T-helper 2 cell treated with Interferon-gamma antibody and Interleukin-4, amounts not matched to agents 5 μg/mL and 100 μg/mL, for 36 hours (primary cell): Measurements from ENCODE around the gene CNOT6L.

Source experiments
- DNase-seq: peaks from one replicate; pipeline ENCODE4 v3.0.0; 2021; ENCODE audit warnings: low spot score
- H3K27ac Mint-ChIP-seq: one replicate; pipeline ENCODE4 v1.8.0; 2021; ENCODE audit warnings: mild to moderate bottlenecking, mixed read lengths
- H3K27me3 Mint-ChIP-seq: one replicate; pipeline ENCODE4 v1.8.0; 2021; ENCODE audit warnings: low read depth, mixed read lengths
- H3K36me3 Mint-ChIP-seq: one replicate; pipeline ENCODE4 v1.8.0; 2021; ENCODE audit warnings: low read depth, mixed read lengths
- H3K4me1 Mint-ChIP-seq: one replicate; pipeline ENCODE4 v1.8.0; 2021; ENCODE audit warnings: low read depth, mixed read lengths
- H3K4me3 Mint-ChIP-seq: one replicate; pipeline ENCODE4 v1.8.0; 2022; ENCODE audit warnings: mild to moderate bottlenecking, moderate library complexity, mixed read lengths
- H3K9me3 Mint-ChIP-seq: one replicate; pipeline ENCODE4 v1.8.0; 2021; ENCODE audit warnings: mixed read lengths

Gene CNOT6L

DNA sequence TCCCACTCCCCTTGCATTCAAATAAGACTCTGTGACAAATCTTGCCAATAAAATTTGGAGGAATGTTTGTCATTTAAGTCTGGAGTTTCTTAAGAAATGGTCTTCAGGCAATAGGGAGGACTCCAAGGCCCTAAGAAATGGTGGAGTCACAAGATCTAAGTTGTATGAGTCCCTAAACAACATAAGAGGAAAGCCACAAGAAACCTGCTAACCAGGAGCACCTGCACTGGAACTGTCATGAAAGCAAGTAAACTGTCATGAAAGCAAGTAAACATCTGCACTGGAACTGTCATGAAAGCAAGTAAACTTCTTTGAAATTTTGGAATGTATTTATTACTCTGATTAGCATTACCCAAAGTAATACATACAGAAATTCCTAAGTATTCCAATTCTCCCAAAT is 3.5 kb downstream of the CNOT6L start:
- H3K27ac Mint-ChIP-seq: no peak overlapping the region
- peaks cover 44% of the 10 kb centered on the region for H3K4me1 Mint-ChIP-seq
- H3K27me3 Mint-ChIP-seq: no peaks in the 10 kb centered on the region
- H3K36me3 Mint-ChIP-seq: peaks cover 38% of the 10 kb centered on the region
- DNase-seq: no peak
- H3K9me3 Mint-ChIP-seq: no peaks in the 10 kb centered on the region
- H3K4me3 Mint-ChIP-seq: peak overlapping the region; percentile 42

DNA sequence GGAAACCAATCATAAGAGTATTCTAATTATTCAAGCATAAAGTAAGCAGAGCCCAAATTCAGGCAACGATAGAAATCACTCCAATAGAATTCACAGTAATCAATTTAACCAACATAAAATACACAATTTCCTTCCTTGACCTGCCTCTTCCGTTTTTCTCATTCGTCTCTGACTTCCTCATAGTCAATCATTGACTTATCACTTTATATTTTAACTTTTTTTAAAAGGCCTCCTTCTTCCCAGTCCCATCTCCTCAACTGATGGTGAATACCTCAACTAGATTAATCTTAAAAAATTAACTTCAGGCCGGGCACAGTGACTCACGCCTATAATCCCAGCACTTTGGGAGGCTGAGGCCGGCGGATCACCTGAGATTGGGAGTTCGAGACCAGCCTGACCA is 13.3 kb downstream of the CNOT6L start:
- H3K36me3 Mint-ChIP-seq: peaks cover 7% of the 10 kb centered on the region
- no peak for DNase-seq
- no peaks in the 10 kb centered on the region for H3K27me3 Mint-ChIP-seq
- peak overlapping the region; percentile 15 for H3K27ac Mint-ChIP-seq
- H3K4me1 Mint-ChIP-seq: peaks cover 35% of the 10 kb centered on the region
- no peaks in the 10 kb centered on the region for H3K9me3 Mint-ChIP-seq
- no peak overlapping the region for H3K4me3 Mint-ChIP-seq

DNA sequence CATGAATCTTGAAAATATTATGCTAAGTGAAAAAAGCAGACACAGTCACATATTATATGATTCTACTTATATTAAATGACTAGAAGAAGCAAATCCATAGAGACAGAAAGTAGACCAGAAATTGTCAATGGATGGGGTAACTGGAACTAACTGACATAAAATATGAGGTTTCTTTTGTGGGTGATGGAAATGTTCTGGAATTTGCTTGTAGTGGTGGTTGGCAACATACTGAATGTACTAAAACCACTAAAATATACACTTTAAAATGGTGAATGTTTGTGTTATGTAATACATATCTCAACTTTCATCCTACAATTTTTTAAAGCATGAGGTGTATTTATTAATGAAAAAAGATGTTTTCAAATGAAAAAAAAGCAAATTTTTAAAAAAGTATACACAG is 14.7 kb downstream of the CNOT6L start:
- Mint-ChIP-seq H3K4me3 (no peak overlapping the region), H3K4me1 (peaks cover 42% of the 10 kb centered on the region), H3K27ac (no peak overlapping the region), H3K27me3 (no peaks in the 10 kb centered on the region), H3K36me3 (peaks cover 5% of the 10 kb centered on the region), H3K9me3 (no peaks in the 10 kb centered on the region)
- no peak for DNase-seq

DNA sequence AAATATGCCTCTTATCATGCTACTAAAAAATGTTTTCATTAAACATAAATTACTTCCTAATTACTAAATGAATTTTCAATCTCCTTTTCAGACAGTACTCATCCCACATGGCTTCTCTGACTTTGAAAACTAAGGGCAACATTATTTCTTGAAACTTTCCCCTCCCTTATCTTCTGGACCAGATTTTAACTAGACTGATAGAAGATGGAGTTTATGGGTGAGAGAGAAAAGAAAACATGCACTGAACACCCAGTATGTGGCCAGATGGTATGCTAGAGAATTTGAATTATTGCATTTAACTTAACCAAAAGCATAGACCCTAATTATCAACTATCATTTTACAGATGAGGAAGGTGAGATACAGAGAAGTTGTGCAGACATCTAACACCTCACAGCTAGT is 16.8 kb downstream of the CNOT6L start:
- H3K4me3 Mint-ChIP-seq: no peak overlapping the region
- peaks cover 17% of the 10 kb centered on the region for H3K36me3 Mint-ChIP-seq
- no peaks in the 10 kb centered on the region for H3K27me3 Mint-ChIP-seq
- DNase-seq: no peak
- H3K9me3 Mint-ChIP-seq: peaks cover under 1% of the 10 kb centered on the region
- no peak overlapping the region for H3K27ac Mint-ChIP-seq
- peaks cover 41% of the 10 kb centered on the region for H3K4me1 Mint-ChIP-seq

DNA sequence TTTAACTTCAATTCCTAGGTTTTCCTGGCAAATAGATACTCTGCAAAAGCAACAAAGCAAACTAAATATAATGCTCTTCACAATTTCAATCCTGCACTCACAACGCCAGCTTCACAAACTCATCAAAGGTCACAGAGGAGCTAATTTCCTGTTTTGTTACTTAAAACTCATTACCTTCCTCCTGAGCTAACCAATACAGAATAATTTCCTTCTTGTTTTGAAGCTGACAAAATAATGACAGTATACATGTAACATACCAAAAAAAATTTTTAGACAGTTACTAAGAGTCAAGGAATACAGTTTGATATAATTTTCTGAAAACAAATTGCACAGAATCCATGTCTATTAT is 17.9 kb downstream of the CNOT6L start:
- H3K4me1 Mint-ChIP-seq: peaks cover 40% of the 10 kb centered on the region
- H3K9me3 Mint-ChIP-seq: peaks cover 10% of the 10 kb centered on the region
- no peaks in the 10 kb centered on the region for H3K27me3 Mint-ChIP-seq
- peak overlapping the region; percentile 87 for H3K27ac Mint-ChIP-seq
- DNase-seq: no peak
- peaks cover 22% of the 10 kb centered on the region for H3K36me3 Mint-ChIP-seq
- peak overlapping the region; percentile 72 for H3K4me3 Mint-ChIP-seq

DNA sequence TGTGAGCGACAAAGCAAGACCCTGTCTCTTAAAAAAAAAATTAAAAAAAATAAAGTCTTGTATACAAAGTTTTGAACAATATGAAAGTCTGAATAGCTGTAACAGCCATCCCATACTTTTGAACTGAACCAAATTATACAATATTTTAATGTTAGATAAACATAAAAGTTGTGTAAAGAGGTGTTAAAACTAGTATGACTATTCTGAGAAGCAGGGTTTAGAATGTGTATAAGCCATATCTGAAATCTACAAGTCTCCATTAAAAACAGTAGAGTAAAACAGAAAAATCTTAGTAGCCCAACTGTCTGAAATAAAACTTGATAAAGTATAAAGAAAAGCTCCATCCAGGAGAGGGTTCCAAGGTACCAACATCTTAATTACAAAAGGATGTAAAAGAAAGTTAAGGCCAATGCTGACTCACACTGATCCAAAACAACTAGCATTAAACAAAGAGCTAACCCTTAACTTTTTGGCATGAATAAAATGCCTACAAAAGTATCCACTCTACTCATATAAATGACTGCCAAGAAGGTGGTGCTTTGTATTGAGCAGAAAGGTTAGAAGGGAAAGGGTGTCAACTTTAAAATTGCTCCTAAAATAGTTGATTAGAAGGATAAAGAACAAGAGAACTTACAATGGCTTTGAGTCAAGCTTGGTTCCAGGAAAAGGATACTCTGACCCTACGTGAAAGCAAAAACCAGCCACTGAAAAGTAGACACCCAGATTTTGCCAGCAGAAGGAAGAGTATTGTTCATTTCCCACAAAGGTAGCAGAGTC is 18.5 kb downstream of the CNOT6L start:
- H3K4me1 Mint-ChIP-seq: peaks cover 37% of the 10 kb centered on the region
- H3K27me3 Mint-ChIP-seq: no peaks in the 10 kb centered on the region
- peaks cover 15% of the 10 kb centered on the region for H3K9me3 Mint-ChIP-seq
- H3K4me3 Mint-ChIP-seq: peak overlapping the region; percentile 72
- H3K27ac Mint-ChIP-seq: peak overlapping the region; percentile 87
- H3K36me3 Mint-ChIP-seq: peaks cover 26% of the 10 kb centered on the region
- no peak for DNase-seq

DNA sequence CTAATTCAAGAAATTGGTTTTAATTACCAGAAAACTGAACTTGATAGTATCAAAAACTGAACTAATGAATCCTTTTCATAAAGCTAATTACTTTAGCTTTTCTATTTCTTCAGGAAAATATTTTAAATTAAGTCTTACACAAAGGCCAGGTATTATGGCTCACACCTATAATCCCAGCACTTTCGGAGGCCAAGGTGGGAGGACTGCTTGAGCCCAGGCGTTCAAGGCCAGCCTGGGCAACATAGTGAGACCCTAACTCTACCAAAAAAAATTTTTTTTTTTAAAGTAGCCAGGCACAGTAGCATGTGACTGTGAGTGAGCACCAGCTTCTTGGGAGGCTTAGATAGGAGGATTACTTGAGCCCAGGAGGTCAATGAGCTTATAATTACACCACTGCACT is 19.1 kb downstream of the CNOT6L start:
- H3K4me3 Mint-ChIP-seq: peak overlapping the region; percentile 21

DNA sequence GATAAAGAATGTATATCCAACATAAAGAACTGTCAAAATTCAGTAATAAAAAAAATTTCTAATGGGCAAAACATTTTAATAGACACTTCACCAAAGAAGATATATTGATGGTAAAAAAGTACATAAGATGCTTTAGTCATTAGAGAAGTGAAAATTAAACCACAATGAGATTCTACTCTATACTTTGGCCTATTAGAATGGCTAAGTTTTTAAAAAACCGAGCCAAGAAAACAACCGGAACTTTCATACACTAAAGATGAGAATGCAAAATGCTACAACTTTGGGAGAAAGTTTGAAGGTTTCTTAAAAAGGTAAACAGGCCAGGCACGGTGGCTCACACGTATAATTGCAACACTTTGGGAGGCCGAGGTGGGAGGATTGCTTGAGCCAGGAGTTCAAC is 20.8 kb downstream of the CNOT6L start:
- Mint-ChIP-seq H3K4me1 (peaks cover 40% of the 10 kb centered on the region), H3K36me3 (peaks cover 38% of the 10 kb centered on the region), H3K27me3 (no peaks in the 10 kb centered on the region), H3K9me3 (peaks cover 22% of the 10 kb centered on the region), H3K4me3 (no peak overlapping the region), H3K27ac (no peak overlapping the region)
- DNase-seq: no peak

More for the DNA sequence above, 19.1 kb downstream of the CNOT6L start:
- Mint-ChIP-seq H3K36me3 (peaks cover 31% of the 10 kb centered on the region), H3K27me3 (no peaks in the 10 kb centered on the region), H3K27ac (peak overlapping the region; percentile 49), H3K4me1 (peaks cover 38% of the 10 kb centered on the region), H3K9me3 (peaks cover 19% of the 10 kb centered on the region)
- DNase-seq: no peak

DNA sequence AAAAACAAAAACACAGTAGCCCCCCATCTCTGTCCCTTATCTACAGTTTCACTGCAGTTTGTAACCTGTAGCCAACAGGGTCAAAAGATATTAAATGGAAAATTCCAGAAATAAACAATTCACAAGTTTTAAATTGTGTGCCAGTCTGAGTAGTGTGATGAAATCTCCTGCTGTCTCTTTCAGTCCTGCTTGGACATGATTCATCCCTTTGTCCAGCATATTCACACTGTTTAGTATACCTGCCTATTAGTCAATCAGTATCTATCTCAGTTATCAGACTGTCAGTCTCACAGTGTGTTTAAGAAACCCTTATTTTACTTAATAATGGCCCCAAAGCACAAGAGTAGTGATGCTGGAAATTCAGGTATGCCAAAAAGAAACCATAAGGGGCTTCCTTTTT is 21.9 kb downstream of the CNOT6L start:
- Mint-ChIP-seq H3K9me3 (peaks cover 22% of the 10 kb centered on the region), H3K4me3 (no peak overlapping the region), H3K27ac (no peak overlapping the region), H3K27me3 (no peaks in the 10 kb centered on the region), H3K36me3 (peaks cover 38% of the 10 kb centered on the region), H3K4me1 (peaks cover 38% of the 10 kb centered on the region)
- no peak for DNase-seq

DNA sequence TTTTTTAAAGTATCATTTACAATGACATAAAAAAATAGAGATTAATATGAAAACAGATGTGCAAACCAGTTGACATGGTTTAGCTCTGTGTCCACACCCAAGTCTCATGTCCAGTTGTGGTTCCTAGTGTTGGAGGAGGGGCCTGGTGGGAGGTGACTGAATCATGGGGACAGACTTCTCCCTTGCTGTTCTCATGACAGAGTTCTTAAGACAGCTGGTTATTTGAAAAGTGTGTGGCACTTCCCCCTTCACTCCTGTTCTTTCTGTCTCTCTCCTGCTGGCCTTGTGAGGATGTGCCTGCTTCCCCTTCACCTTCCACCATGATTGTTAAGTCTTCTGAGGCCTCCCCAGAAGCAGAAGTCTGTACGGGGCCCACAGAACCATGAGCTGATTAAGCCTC is 23.8 kb downstream of the CNOT6L start:
- no peak for DNase-seq
- no peak overlapping the region for H3K27ac Mint-ChIP-seq
- H3K4me1 Mint-ChIP-seq: peaks cover 29% of the 10 kb centered on the region
- no peak overlapping the region for H3K4me3 Mint-ChIP-seq
- H3K36me3 Mint-ChIP-seq: peaks cover 38% of the 10 kb centered on the region
- no peaks in the 10 kb centered on the region for H3K27me3 Mint-ChIP-seq
- H3K9me3 Mint-ChIP-seq: peaks cover 22% of the 10 kb centered on the region

DNA sequence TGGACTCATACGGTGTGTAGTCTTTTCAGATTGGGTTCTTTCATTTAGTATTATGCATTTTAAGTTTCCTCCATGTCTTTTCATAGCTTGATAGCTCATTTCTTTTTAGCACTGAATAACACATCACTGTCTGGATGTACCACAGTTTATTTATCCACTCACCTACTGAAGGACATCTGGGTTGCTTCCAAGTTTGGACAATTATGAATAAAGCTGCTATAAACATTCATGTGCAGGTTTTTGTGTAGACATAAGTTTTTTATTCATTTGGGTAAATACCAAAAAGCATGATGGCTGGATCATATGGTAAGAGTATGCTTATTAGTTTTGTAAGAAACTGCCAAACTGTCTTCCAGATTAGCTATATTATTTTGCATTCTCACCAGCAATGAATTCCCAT is 29.0 kb downstream of the CNOT6L start:
- H3K27me3 Mint-ChIP-seq: no peaks in the 10 kb centered on the region
- H3K36me3 Mint-ChIP-seq: peaks cover 16% of the 10 kb centered on the region
- H3K9me3 Mint-ChIP-seq: peaks cover 3% of the 10 kb centered on the region
- H3K27ac Mint-ChIP-seq: no peak overlapping the region
- H3K4me1 Mint-ChIP-seq: peaks cover 20% of the 10 kb centered on the region
- DNase-seq: no peak
- no peak overlapping the region for H3K4me3 Mint-ChIP-seq

DNA sequence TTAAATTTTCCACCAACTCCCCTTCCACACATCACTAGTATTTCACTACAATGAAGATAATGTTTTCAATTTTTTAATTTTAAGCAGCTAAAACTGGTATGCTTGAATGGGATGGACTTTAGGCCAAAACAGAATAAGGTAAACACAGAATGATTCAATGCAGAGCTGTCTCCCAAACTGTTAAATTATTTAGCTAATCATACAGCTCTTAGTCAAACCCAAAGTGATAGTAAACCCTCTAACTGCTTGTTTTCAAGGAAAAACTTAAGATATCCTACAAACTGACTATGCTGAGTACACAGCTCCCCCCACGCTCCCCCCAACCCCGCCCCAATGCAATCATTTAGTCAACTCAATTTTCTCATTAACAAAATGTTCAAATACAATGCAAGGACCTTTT is 30.2 kb downstream of the CNOT6L start:
- H3K27me3 Mint-ChIP-seq: no peaks in the 10 kb centered on the region
- H3K4me1 Mint-ChIP-seq: peaks cover 27% of the 10 kb centered on the region
- no peak for DNase-seq
- no peaks in the 10 kb centered on the region for H3K9me3 Mint-ChIP-seq
- H3K27ac Mint-ChIP-seq: no peak overlapping the region
- H3K4me3 Mint-ChIP-seq: no peak overlapping the region
- peaks cover 11% of the 10 kb centered on the region for H3K36me3 Mint-ChIP-seq

DNA sequence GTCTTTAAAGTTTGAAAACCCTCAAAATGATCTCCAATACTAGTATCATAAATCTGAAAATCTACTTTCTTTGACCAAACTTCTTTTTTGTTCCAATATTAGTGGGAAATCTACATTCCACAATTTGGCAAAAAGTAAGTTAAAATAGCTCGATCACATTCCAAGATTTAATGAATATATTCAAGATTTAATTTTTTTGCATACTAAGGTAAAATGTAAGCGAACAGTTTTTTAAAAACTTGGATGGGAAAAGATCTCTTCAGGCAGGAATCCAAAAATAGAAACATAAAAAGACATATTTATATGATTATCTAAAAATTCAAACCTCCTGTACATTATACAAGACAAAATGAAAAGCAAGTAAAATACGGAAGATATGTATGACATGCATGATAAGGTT is 31.2 kb downstream of the CNOT6L start:
- Mint-ChIP-seq H3K36me3 (peaks cover 13% of the 10 kb centered on the region), H3K27ac (no peak overlapping the region), H3K4me1 (peaks cover 31% of the 10 kb centered on the region), H3K9me3 (no peaks in the 10 kb centered on the region), H3K27me3 (no peaks in the 10 kb centered on the region), H3K4me3 (no peak overlapping the region)
- no peak for DNase-seq

DNA sequence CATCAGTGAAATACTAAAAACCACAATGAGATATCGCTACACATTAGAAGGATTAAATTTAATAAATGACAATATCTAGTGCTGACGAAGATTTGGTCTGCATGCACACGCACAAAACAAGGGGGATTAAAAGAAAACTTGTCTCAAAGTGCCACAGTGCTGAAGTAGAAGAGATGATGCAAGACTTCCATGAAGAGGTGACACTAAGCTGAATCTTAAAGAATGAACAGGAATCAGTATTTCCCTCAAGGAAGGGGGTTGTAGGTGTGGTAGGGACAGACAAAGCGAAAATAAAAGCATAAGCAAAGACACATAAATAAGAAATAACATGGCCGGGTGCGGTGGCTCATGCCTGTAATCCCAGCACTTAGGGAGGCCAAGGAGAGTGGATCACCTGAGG is 33.5 kb downstream of the CNOT6L start:
- Mint-ChIP-seq H3K4me1 (peaks cover 30% of the 10 kb centered on the region), H3K36me3 (peaks cover 14% of the 10 kb centered on the region), H3K9me3 (no peaks in the 10 kb centered on the region), H3K4me3 (no peak overlapping the region), H3K27ac (peak overlapping the region; percentile 49), H3K27me3 (no peaks in the 10 kb centered on the region)
- no peak for DNase-seq

DNA sequence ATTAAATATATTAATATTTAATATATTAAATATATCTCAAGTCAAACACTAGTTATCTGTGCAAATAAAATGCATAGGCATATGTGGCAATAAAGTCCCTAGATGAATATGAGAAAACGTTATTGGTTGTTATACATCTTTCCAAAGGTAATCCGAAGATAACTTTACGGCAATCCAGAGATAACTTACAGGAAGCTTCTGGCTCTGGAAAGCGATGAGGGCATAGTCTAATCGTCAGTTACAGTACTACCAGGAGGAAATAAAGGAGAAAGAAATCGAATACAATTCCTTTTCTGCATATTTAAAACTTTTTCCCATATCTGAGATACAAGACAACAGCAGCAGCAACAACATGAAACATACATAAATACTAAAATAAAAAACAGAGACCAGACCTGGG is 35.3 kb downstream of the CNOT6L start:
- Mint-ChIP-seq H3K4me3 (no peak overlapping the region), H3K9me3 (no peaks in the 10 kb centered on the region)

More for the DNA sequence above, 35.3 kb downstream of the CNOT6L start:
- Mint-ChIP-seq H3K36me3 (peaks cover 13% of the 10 kb centered on the region), H3K27me3 (no peaks in the 10 kb centered on the region), H3K4me1 (peaks cover 29% of the 10 kb centered on the region), H3K27ac (no peak overlapping the region)
- DNase-seq: no peak
